IMR-90 (cell line): ENCODE results near the gene CYB5D1. TPM values are rescaled to one million over a fixed set of nuclear protein-coding genes. Genes with fewer than 3 reads are reported as not detected.

ENCODE experiments used
- ATAC-seq: fragments of 200-7000 bp; cut with Tn5 transposase; 2 replicates; pipeline ENCODE4 v1.9.1; 2020; ENCODE audit warnings: low read depth, mild to moderate bottlenecking, moderate library complexity
- BruUV-seq: library from RNA; stranded (reverse); fragments of 400-500 nt; replicated peaks from 2 replicates; lab custom pipeline; 2021; lab: Mats Ljungman, UMichigan
- CTCF ChIA-PET: fragments of 300-600 bp; formaldehyde crosslinking; extraction: SDS; loops from one replicate; lab custom pipeline; 2021; ENCODE audit warnings: antibody characterized with exemption; lab: Yijun Ruan, JAX
- POLR2A ChIA-PET: fragments of 300-600 bp; sonication (Branson Sonifier 250); formaldehyde crosslinking; loops from one replicate; lab custom pipeline; 2022; ENCODE audit warnings: antibody characterized with exemption; ENCODE audit not compliant: unreplicated experiment; lab: Charles Lee
- DNase-seq: peaks from one replicate; pipeline ENCODE4 v3.0.0; 2013
- H2AFZ ChIP-seq: replicated peaks from 2 replicates; pipeline ENCODE3; 2013; ENCODE audit warnings: low read length, mild to moderate bottlenecking; ENCODE audit not compliant: poor library complexity
- H2AK5ac ChIP-seq: 2 replicates; pipeline ENCODE4 v1.6.1; 2013; ENCODE audit warnings: low read depth, low read length, inconsistent platforms
- H2AK9ac ChIP-seq: replicated peaks from 2 replicates; pipeline ENCODE3; 2013; ENCODE audit warnings: mild to moderate bottlenecking, low read depth, low read length, moderate library complexity; ENCODE audit not compliant: poor library complexity
- H2BK120ac ChIP-seq: 2 replicates; pipeline ENCODE4 v1.6.1; 2013; ENCODE audit warnings: low read depth, low read length, inconsistent platforms
- H2BK15ac ChIP-seq: 3 replicates; pipeline ENCODE4 v1.6.1; 2013; ENCODE audit warnings: low read depth, low read length, inconsistent platforms
- H2BK20ac ChIP-seq: 2 replicates; pipeline ENCODE4 v1.6.1; 2013; ENCODE audit warnings: low read depth, mild to moderate bottlenecking, inconsistent platforms, low read length, moderate library complexity
- H2BK5ac ChIP-seq: 2 replicates; pipeline ENCODE4 v1.6.1; 2013; ENCODE audit warnings: mild to moderate bottlenecking, low read depth, low read length, inconsistent platforms; ENCODE audit not compliant: poor library complexity, severe bottlenecking
- H3K14ac ChIP-seq: replicated peaks from 2 replicates; pipeline ENCODE4 v1.6.1; 2013; ENCODE audit warnings: low read depth, low read length, inconsistent platforms
- H3K18ac ChIP-seq: 2 replicates; pipeline ENCODE4 v1.6.1; 2013; ENCODE audit warnings: low read depth, low read length, control low read depth
- H3K23ac ChIP-seq: 2 replicates; pipeline ENCODE4 v1.6.1; 2013; ENCODE audit warnings: low read depth, low read length, inconsistent platforms
- H3K27ac ChIP-seq: 2 replicates; pipeline ENCODE4 v1.5.1; 2013; ENCODE audit warnings: mild to moderate bottlenecking, control low read depth, low read length; ENCODE audit not compliant: insufficient read depth
- H3K27me3 ChIP-seq: 2 replicates; pipeline ENCODE4 v1.6.1; 2013; ENCODE audit warnings: low read length; ENCODE audit not compliant: control insufficient read depth, insufficient read depth
- H3K36me3 ChIP-seq: 2 replicates; pipeline ENCODE4 v1.6.1; 2013; ENCODE audit warnings: low read length, mixed read lengths; ENCODE audit not compliant: control insufficient read depth, insufficient read depth
- H3K4ac ChIP-seq: 2 replicates; pipeline ENCODE4 v1.6.1; 2013; ENCODE audit warnings: low read depth, low read length, inconsistent platforms
- H3K4me1 ChIP-seq: 2 replicates; pipeline ENCODE4 v1.6.1; 2013; ENCODE audit warnings: low read length, mixed read lengths; ENCODE audit not compliant: control insufficient read depth, insufficient read depth
- H3K4me2 ChIP-seq: 2 replicates; pipeline ENCODE4 v1.6.1; 2013; ENCODE audit warnings: low read depth, mild to moderate bottlenecking, control low read depth, low read length, moderate library complexity
- H3K4me3 ChIP-seq: 2 replicates; pipeline ENCODE4 v1.5.1; 2013; ENCODE audit warnings: low read depth, mild to moderate bottlenecking, control low read depth, low read length, moderate library complexity; ENCODE audit not compliant: insufficient read depth
- H3K56ac ChIP-seq: 2 replicates; pipeline ENCODE4 v1.6.1; 2013; ENCODE audit warnings: low read length, inconsistent platforms; ENCODE audit not compliant: insufficient read depth; ENCODE audit errors: extremely low read depth
- H3K79me1 ChIP-seq, 2 experiments: 2 replicates each; pipeline ENCODE4 v1.6.1; 2013; ENCODE audit warnings: low read length in 2 of 2, inconsistent platforms in 1 of 2, low read depth in 1 of 2
- H3K9ac ChIP-seq: 2 replicates; pipeline ENCODE4 v1.6.1; 2013; ENCODE audit warnings: low read depth, low read length, control low read depth
- H3K9me1 ChIP-seq: 2 replicates; pipeline ENCODE4 v1.6.1; 2013; ENCODE audit warnings: low read length, inconsistent platforms; ENCODE audit not compliant: insufficient read depth
- H3K9me3 ChIP-seq: 2 replicates; pipeline ENCODE4 v1.6.1; 2013; ENCODE audit warnings: low read length; ENCODE audit not compliant: control insufficient read depth, insufficient read depth
- H4K20me1 ChIP-seq: 2 replicates; pipeline ENCODE4 v1.6.1; 2013; ENCODE audit warnings: low read length, inconsistent platforms; ENCODE audit not compliant: insufficient read depth
- H4K5ac ChIP-seq: 2 replicates; pipeline ENCODE4 v1.6.1; 2013; ENCODE audit warnings: mild to moderate bottlenecking, low read depth, low read length, control low read depth
- H4K8ac ChIP-seq, 2 experiments: 2 replicates each; pipeline ENCODE4 v1.6.1; 2013; ENCODE audit warnings: low read depth in 2 of 2, low read length in 2 of 2, control low read depth in 1 of 2, inconsistent platforms in 1 of 2
- H4K91ac ChIP-seq: 2 replicates; pipeline ENCODE4 v1.6.1; 2013; ENCODE audit warnings: low read depth, low read length, inconsistent platforms; ENCODE audit not compliant: insufficient read depth
- MAFK ChIP-seq: IDR thresholded peaks from 2 replicates; pipeline ENCODE4 v1.6.1; 2012; ENCODE audit warnings: low read depth, low read length, improper control_type of control experiment
- NFE2L2 ChIP-seq: fragments of 150-350 bp; IDR thresholded peaks from 2 replicates; pipeline ENCODE4 v1.6.1; 2016; ENCODE audit warnings: low read depth, mild to moderate bottlenecking, low read length
- POLR2A ChIP-seq: IDR thresholded peaks from 2 replicates; pipeline ENCODE4 v1.6.1; 2012; ENCODE audit warnings: mild to moderate bottlenecking, low read depth, low read length
- RFX5 ChIP-seq: IDR thresholded peaks from 2 replicates; pipeline ENCODE4 v1.8.0; 2012; ENCODE audit warnings: low read depth, mild to moderate bottlenecking, low read length, moderate library complexity
- WGBS, 2 experiments: methylation state at CpG; one replicate each; pipeline versions ENCODE4 v1.1.5 to v1.1.7; 2013; ENCODE audit warnings: missing lambda C conversion rate in 2 of 2; ENCODE audit not compliant: insufficient read length in 1 of 2; ENCODE audit errors: extremely low coverage in 2 of 2; 5-methylcytosine and 5-hydroxymethylcytosine counted together
- dilution Hi-C: fragments of 300-500 bp; cut with HindIII; formaldehyde crosslinking; loops from one replicate; pipeline ENCODE4 v1.14.3; 2018; ENCODE audit warnings: low sequenced_read_pairs; ENCODE audit not compliant: unreplicated experiment
- in situ Hi-C: fragments of 300-500 bp; cut with MboI; formaldehyde crosslinking; loops from 3 replicates; pipeline ENCODE4 v1.14.3; 2019; ENCODE audit warnings: low sequenced_read_pairs, inconsistent platforms, mixed read lengths
- intact Hi-C: fragments of 100-400 bp; cut with micrococcal nuclease; formaldehyde crosslinking; loops from 2 replicates; pipeline ENCODE4 v1.10.0; 2022
- polyA plus RNA-seq, 3 experiments: library from polyadenylated mRNA; depleted of rRNA; stranded (reverse); fragments of >200 nt; gene quantifications; 2 replicates each; pipeline ENCODE4 v1.2.3, GENCODE V29; 2012; ENCODE audit warnings: low replicate concordance in 1 of 3
- total RNA-seq: library from RNA; depleted of rRNA; stranded (reverse); fragments of >200 nt; gene quantifications from 2 replicates; pipeline ENCODE4 v1.2.3, GENCODE V29; 2012
- TF ChIP-seq, protein P1 (sequence below): conservative IDR thresholded peaks from 2 replicates; pipeline ENCODE4 v1.5.1; 2012; ENCODE audit warnings: mild to moderate bottlenecking, low read depth, low read length, improper control_type of control experiment

The CYB5D1 gene
- total and polyA plus RNA-seq, 2 of the 4 experiments (the other 2 are of a cell fraction), result 8.8 to 10.8 TPM

GRCh38 chr17:7839190-7839875, 18.5 kb upstream of the CYB5D1 start:
- Histone ChIP-seq H3K36me3 (peaks cover 8% of the 10 kb centered on the region; the same call in 1 of the 2 replicates), H3K4me3 (peak overlapping the region; percentile 36; the same call in 1 of the 2 replicates), H4K91ac (peak overlapping the region; percentile 78), H4K5ac (peak overlapping the region; percentile 5; the same call in 1 of the 2 replicates), H2AFZ (no peak overlapping the region), H3K27ac (peak overlapping the region; percentile 81), H3K9me1 (peaks cover 9% of the 10 kb centered on the region; the same call in 1 of the 2 replicates), H4K20me1 (peaks cover 59% of the 10 kb centered on the region), H3K23ac (peak overlapping the region; percentile 69), H3K79me1 (peaks cover 19 to 73% of the 10 kb centered on the region in 2 experiments), H3K27me3 (no peaks in the 10 kb centered on the region), H2BK20ac (peak overlapping the region; percentile 72; the same call in 1 of the 2 replicates), H4K8ac (peak overlapping the region; percentile 17 to 65; a peak in 3 of 4 replicates), H3K18ac (peak overlapping the region; percentile 20; the same call in 1 of the 2 replicates), H2AK9ac (peak overlapping the region; percentile 60), H2AK5ac (peak overlapping the region; percentile 95), H3K56ac (no peak overlapping the region; the same call in 1 of the 2 replicates), H3K4me1 (peaks cover 19% of the 10 kb centered on the region), H3K4ac (peak overlapping the region; percentile 88), H3K9me3 (no peaks in the 10 kb centered on the region), H2BK5ac (no peak overlapping the region), H3K14ac (peak overlapping the region; percentile 85; the same call in 1 of the 2 replicates), H2BK120ac (peak overlapping the region; percentile 91), H2BK15ac (0 out of 3 replicates have a peak overlapping the region, but pooled peaks have one; percentile 15), H3K4me2 (peak overlapping the region; percentile 91), H3K9ac (peak overlapping the region; percentile 70)
- ATAC-seq, result no peak
- in situ Hi-C loops, result no loop called here
- TF ChIP-seq NFE2L2, result no peak
- no peak for TF ChIP-seq RFX5
- TF ChIP-seq POLR2A, result peak; percentile 4; the same call in 1 of the 2 replicates
- no peak for TF ChIP-seq MAFK
- TF ChIP-seq, protein P1, sequence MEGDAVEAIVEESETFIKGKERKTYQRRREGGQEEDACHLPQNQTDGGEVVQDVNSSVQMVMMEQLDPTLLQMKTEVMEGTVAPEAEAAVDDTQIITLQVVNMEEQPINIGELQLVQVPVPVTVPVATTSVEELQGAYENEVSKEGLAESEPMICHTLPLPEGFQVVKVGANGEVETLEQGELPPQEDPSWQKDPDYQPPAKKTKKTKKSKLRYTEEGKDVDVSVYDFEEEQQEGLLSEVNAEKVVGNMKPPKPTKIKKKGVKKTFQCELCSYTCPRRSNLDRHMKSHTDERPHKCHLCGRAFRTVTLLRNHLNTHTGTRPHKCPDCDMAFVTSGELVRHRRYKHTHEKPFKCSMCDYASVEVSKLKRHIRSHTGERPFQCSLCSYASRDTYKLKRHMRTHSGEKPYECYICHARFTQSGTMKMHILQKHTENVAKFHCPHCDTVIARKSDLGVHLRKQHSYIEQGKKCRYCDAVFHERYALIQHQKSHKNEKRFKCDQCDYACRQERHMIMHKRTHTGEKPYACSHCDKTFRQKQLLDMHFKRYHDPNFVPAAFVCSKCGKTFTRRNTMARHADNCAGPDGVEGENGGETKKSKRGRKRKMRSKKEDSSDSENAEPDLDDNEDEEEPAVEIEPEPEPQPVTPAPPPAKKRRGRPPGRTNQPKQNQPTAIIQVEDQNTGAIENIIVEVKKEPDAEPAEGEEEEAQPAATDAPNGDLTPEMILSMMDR, result no peak
- no peak for DNase-seq
- intact Hi-C loops, result loop anchor here (5.0 kb wide), 1 partner anchor 487 kb away; the partner anchor contains the start of gene KCTD11
- WGBS, 2 experiments, result 64% methylated on average over 2 of the region's 6 CpGs; no CpG with 5 or more reads in 1 of the 2 experiments
- ChIA-PET POLR2A (no interaction called here), CTCF (interaction anchor here (1.0 to 3.4 kb wide), 2 partner anchors 11 to 18 kb away, joined by 3 to 10 read pairs; partner anchors contain the start of gene NAA38)
- dilution Hi-C loops, result no loop called here
- BruUV-seq, result no TSS peak
